ENCODE measurements around the gene CHST7. TPM values are rescaled to one million over a fixed set of nuclear protein-coding genes. Genes with fewer than 3 reads are reported as not detected.

Gene CHST7
- total RNA-seq, 1 donor, result 6.5 TPM

- Histone ChIP-seq H2AFZ (ENCODE audit: low read length) (no peak overlapping the region), H4K20me1 (ENCODE audit: insufficient read depth, low read length) (no peaks in the 10 kb centered on the region), H3K9me3 (ENCODE audit: low read depth, low read length) (no peaks in the 10 kb centered on the region), H3K36me3 (ENCODE audit: insufficient read depth, low read length) (no peaks in the 10 kb centered on the region), H3K4me1 (ENCODE audit: insufficient read depth, low read length) (peaks cover 42% of the 10 kb centered on the region), H3K4me2 (ENCODE audit: insufficient read depth, low read length) (peak overlapping the region; percentile 41), H3K4me3 (ENCODE audit: insufficient read depth, low read length) (peak overlapping the region; percentile 26), H3K27me3 (ENCODE audit: insufficient read depth, low read length) (no peaks in the 10 kb centered on the region), H3K27ac (ENCODE audit: low read depth, low read length) (peak overlapping the region; percentile 47), H3K79me2 (ENCODE audit: insufficient read depth, low read length) (peaks cover 11% of the 10 kb centered on the region)
- no peak for DNase-seq (ENCODE audit: insufficient read length, low spot score, missing footprints)
- TF ChIP-seq CTCF (IDR thresholded peaks at IDR 0.05; ENCODE audit: extremely low read depth, low read depth, low read length), result no peak
Measured at GRCh38 chrX:46588263-46588662, 14.7 kb downstream of the CHST7 start.

GRCh38 chrX:46589977-46590723, 16.6 kb downstream of the CHST7 start:
- H3K4me2 ChIP-seq (ENCODE audit: insufficient read depth, low read length), result no peak overlapping the region
- no peaks in the 10 kb centered on the region for H4K20me1 ChIP-seq (ENCODE audit: insufficient read depth, low read length)
- peaks cover 6% of the 10 kb centered on the region for H3K79me2 ChIP-seq (ENCODE audit: insufficient read depth, low read length)
- no peak overlapping the region for H3K4me3 ChIP-seq (ENCODE audit: insufficient read depth, low read length)
- H2AFZ ChIP-seq (ENCODE audit: low read length), result no peak overlapping the region
- H3K36me3 ChIP-seq (ENCODE audit: insufficient read depth, low read length), result no peaks in the 10 kb centered on the region
- TF ChIP-seq CTCF (IDR thresholded peaks at IDR 0.05; ENCODE audit: extremely low read depth, low read depth, low read length), result no peak
- H3K9me3 ChIP-seq (ENCODE audit: low read depth, low read length), result no peaks in the 10 kb centered on the region
- no peak for DNase-seq (ENCODE audit: insufficient read length, low spot score, missing footprints)
- H3K27me3 ChIP-seq (ENCODE audit: insufficient read depth, low read length), result no peaks in the 10 kb centered on the region
- H3K4me1 ChIP-seq (ENCODE audit: insufficient read depth, low read length), result peaks cover 31% of the 10 kb centered on the region
- peak overlapping the region; percentile 50 for H3K27ac ChIP-seq (ENCODE audit: low read depth, low read length)

GRCh38 chrX:46595084-46595483, 21.5 kb downstream of the CHST7 start:
- no peaks in the 10 kb centered on the region for H3K36me3 ChIP-seq (ENCODE audit: insufficient read depth, low read length)
- TF ChIP-seq CTCF (IDR thresholded peaks at IDR 0.05; ENCODE audit: extremely low read depth, low read depth, low read length), result no peak
- no peaks in the 10 kb centered on the region for H3K79me2 ChIP-seq (ENCODE audit: insufficient read depth, low read length)
- no peak overlapping the region for H3K27ac ChIP-seq (ENCODE audit: low read depth, low read length)
- no peak for DNase-seq (ENCODE audit: insufficient read length, low spot score, missing footprints)
- H2AFZ ChIP-seq (ENCODE audit: low read length), result no peak overlapping the region
- H4K20me1 ChIP-seq (ENCODE audit: insufficient read depth, low read length), result no peaks in the 10 kb centered on the region
- H3K27me3 ChIP-seq (ENCODE audit: insufficient read depth, low read length), result peaks cover 4% of the 10 kb centered on the region
- no peak overlapping the region for H3K4me2 ChIP-seq (ENCODE audit: insufficient read depth, low read length)
- no peak overlapping the region for H3K4me3 ChIP-seq (ENCODE audit: insufficient read depth, low read length)
- H3K9me3 ChIP-seq (ENCODE audit: low read depth, low read length), result no peaks in the 10 kb centered on the region
- H3K4me1 ChIP-seq (ENCODE audit: insufficient read depth, low read length), result peaks cover 3% of the 10 kb centered on the region

DNA sequence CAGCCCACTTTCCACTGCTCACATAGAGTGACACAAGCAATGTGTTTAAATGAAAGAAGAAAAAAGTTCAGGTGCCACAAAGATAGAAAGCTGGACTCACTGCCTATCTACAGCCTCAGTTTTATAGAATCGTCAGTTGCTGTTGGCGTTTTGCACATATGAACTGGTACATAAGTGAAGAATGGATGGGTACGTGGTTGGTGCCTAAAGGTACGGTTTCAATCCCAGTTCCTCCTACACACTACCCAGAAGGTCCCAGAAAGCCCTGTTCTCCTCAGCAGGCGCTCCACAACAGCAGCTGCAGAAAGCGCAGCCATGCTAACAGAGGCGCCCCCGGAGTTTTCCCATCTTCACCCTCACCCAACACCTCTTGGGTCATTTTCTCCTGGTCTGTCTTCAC, 23.6 kb downstream of the CHST7 start:
- Histone ChIP-seq H3K36me3 (ENCODE audit: insufficient read depth, low read length) (no peaks in the 10 kb centered on the region), H4K20me1 (ENCODE audit: insufficient read depth, low read length) (no peaks in the 10 kb centered on the region), H3K27me3 (ENCODE audit: insufficient read depth, low read length) (peaks cover 4% of the 10 kb centered on the region), H3K4me3 (ENCODE audit: insufficient read depth, low read length) (no peak overlapping the region), H3K4me1 (ENCODE audit: insufficient read depth, low read length) (no peaks in the 10 kb centered on the region), H3K27ac (ENCODE audit: low read depth, low read length) (no peak overlapping the region), H3K9me3 (ENCODE audit: low read depth, low read length) (no peaks in the 10 kb centered on the region), H2AFZ (ENCODE audit: low read length) (no peak overlapping the region), H3K4me2 (ENCODE audit: insufficient read depth, low read length) (no peak overlapping the region), H3K79me2 (ENCODE audit: insufficient read depth, low read length) (no peaks in the 10 kb centered on the region)
- no peak for TF ChIP-seq CTCF (IDR thresholded peaks at IDR 0.05; ENCODE audit: extremely low read depth, low read depth, low read length)
- DNase-seq (ENCODE audit: insufficient read length, low spot score, missing footprints), result no peak
